DOHH2 (cell line): ENCODE data around the gene PHACTR1.

Experiments
- H3F3A ChIP-seq: fragments of 200-600 bp; sonication (generic), shearing (Covaris generic); 2 replicates; pipeline ENCODE4 v1.6.0; 2016; ENCODE audit warnings: antibody characterized with exemption, mild to moderate bottlenecking; ENCODE audit not compliant: control insufficient read depth, insufficient read depth
- H3K27ac ChIP-seq: fragments of 200-600 bp; sonication (generic); 2 replicates; pipeline ENCODE4 v1.5.1; 2014; ENCODE audit warnings: low read depth, mild to moderate bottlenecking, low read length, moderate library complexity
- H3K27me3 ChIP-seq: fragments of 200-600 bp; sonication (generic); 2 replicates; pipeline ENCODE4 v1.6.1; 2014; ENCODE audit warnings: mild to moderate bottlenecking, low read length, mixed read lengths; ENCODE audit not compliant: control insufficient read depth
- H3K36me3 ChIP-seq: fragments of 200-600 bp; sonication (generic); 2 replicates; pipeline ENCODE4 v1.6.1; 2014; ENCODE audit warnings: mild to moderate bottlenecking, low read length, moderate library complexity, mixed read lengths; ENCODE audit not compliant: control insufficient read depth
- H3K4me1 ChIP-seq: fragments of 200-600 bp; sonication (generic); 2 replicates; pipeline ENCODE4 v1.6.1; 2014; ENCODE audit warnings: mild to moderate bottlenecking, low read length, mixed read lengths; ENCODE audit not compliant: control insufficient read depth
- H3K4me2 ChIP-seq: fragments of 200-600 bp; sonication (generic); 2 replicates; pipeline ENCODE4 v1.6.0; 2014; ENCODE audit warnings: mild to moderate bottlenecking, low read length, moderate library complexity
- H3K4me3 ChIP-seq: fragments of 200-600 bp; sonication (generic); 2 replicates; pipeline ENCODE4 v1.5.1; 2014; ENCODE audit warnings: mild to moderate bottlenecking, low read length, mixed read lengths
- H3K79me2 ChIP-seq: fragments of 200-600 bp; sonication (generic); 2 replicates; pipeline ENCODE4 v1.6.1; 2014; ENCODE audit warnings: mild to moderate bottlenecking, low read length, mixed read lengths; ENCODE audit not compliant: control insufficient read depth
- H3K9me2 ChIP-seq: fragments of 200-600 bp; sonication (generic); replicated peaks from 2 replicates; pipeline ENCODE4 v1.6.1; 2014; ENCODE audit warnings: mild to moderate bottlenecking, low read length, mixed read lengths; ENCODE audit not compliant: control insufficient read depth
- H3K9me3 ChIP-seq: fragments of 200-600 bp; sonication (generic); 2 replicates; pipeline ENCODE4 v1.6.1; 2014; ENCODE audit warnings: antibody characterized with exemption, low read length, mixed read lengths; ENCODE audit not compliant: control insufficient read depth, insufficient read depth
- H4K20me1 ChIP-seq: fragments of 200-600 bp; sonication (generic); 2 replicates; pipeline ENCODE4 v1.6.0; 2014; ENCODE audit warnings: low read depth, mild to moderate bottlenecking, antibody characterized with exemption, low read length, moderate library complexity; ENCODE audit not compliant: control insufficient read depth, insufficient read depth
- EZH2phosphoT487 ChIP-seq: fragments of 200-600 bp; sonication (generic); IDR thresholded peaks from 2 replicates; pipeline ENCODE4 v1.6.1; 2017; ENCODE audit warnings: borderline replicate concordance, mild to moderate bottlenecking, antibody characterized with exemption, low read length, moderate library complexity, mixed read lengths
- TF ChIP-seq, protein P1 (sequence below): fragments of 200-600 bp; sonication (generic); IDR thresholded peaks from one replicate; pipeline ENCODE4 v1.5.1; 2014; ENCODE audit warnings: antibody characterized with exemption, mild to moderate bottlenecking, low read depth, low read length; ENCODE audit not compliant: poor library complexity, severe bottlenecking

PHACTR1 gene

DNA sequence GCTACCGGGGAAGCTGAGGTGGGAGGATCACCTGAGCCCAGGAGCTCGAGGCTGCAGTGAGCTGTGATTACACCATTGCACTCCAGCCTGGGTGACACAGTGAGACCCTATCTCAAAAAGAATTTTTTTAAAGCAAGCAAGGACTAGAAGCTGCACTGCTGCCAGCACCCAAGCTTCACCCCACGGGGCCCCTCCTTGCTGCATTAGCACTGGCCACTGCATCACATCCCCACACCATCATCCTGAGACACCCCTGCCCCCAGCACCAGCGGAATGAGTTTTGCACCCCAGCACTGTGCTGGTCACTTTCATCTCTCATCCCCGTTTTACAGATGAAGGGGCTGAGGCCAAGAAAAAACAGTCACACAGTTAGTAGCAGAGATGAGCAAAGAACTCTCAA lies 580.8 kb downstream of the PHACTR1 start:
- Histone ChIP-seq H3K4me2 (no peak overlapping the region), H3K27me3 (no peaks in the 10 kb centered on the region), H3F3A (no peaks in the 10 kb centered on the region), H4K20me1 (no peaks in the 10 kb centered on the region), H3K27ac (no peak overlapping the region), H3K4me1 (peaks cover 18% of the 10 kb centered on the region), H3K4me3 (no peak overlapping the region), H3K9me3 (no peaks in the 10 kb centered on the region), H3K9me2 (no peaks in the 10 kb centered on the region), H3K79me2 (no peaks in the 10 kb centered on the region), H3K36me3 (no peaks in the 10 kb centered on the region)
- TF ChIP-seq, protein P1, sequence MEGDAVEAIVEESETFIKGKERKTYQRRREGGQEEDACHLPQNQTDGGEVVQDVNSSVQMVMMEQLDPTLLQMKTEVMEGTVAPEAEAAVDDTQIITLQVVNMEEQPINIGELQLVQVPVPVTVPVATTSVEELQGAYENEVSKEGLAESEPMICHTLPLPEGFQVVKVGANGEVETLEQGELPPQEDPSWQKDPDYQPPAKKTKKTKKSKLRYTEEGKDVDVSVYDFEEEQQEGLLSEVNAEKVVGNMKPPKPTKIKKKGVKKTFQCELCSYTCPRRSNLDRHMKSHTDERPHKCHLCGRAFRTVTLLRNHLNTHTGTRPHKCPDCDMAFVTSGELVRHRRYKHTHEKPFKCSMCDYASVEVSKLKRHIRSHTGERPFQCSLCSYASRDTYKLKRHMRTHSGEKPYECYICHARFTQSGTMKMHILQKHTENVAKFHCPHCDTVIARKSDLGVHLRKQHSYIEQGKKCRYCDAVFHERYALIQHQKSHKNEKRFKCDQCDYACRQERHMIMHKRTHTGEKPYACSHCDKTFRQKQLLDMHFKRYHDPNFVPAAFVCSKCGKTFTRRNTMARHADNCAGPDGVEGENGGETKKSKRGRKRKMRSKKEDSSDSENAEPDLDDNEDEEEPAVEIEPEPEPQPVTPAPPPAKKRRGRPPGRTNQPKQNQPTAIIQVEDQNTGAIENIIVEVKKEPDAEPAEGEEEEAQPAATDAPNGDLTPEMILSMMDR = no peak

DNA sequence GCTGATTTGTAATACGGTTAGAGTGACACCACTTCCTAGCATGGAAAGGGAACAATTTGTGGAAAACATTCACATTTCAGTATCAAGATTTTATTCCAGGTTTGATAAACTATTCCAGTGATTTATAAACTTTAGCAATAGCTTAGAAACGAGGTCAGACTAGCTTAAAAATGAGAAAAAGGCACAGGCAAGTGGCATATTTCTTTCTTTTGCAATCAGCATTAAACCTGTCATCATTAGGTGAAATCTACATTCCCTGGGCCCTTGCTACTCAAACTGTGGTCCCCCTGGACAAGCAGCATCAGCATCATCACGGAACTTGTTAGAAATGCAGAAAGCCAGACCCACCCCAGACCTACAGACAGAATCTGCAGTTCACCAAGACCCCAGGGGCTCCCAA lies 581.9 kb downstream of the PHACTR1 start:
- Histone ChIP-seq H3K4me1 (peaks cover 24% of the 10 kb centered on the region), H3K27ac (no peak overlapping the region), H3K79me2 (no peaks in the 10 kb centered on the region), H3K9me2 (no peaks in the 10 kb centered on the region), H3K36me3 (peaks cover 8% of the 10 kb centered on the region), H3K27me3 (no peaks in the 10 kb centered on the region), H3K4me2 (no peak overlapping the region), H3K4me3 (no peak overlapping the region), H3K9me3 (no peaks in the 10 kb centered on the region), H3F3A (no peaks in the 10 kb centered on the region), H4K20me1 (no peaks in the 10 kb centered on the region)
- TF ChIP-seq, protein P1 = no peak
- TF ChIP-seq EZH2phosphoT487 = no peak

DNA sequence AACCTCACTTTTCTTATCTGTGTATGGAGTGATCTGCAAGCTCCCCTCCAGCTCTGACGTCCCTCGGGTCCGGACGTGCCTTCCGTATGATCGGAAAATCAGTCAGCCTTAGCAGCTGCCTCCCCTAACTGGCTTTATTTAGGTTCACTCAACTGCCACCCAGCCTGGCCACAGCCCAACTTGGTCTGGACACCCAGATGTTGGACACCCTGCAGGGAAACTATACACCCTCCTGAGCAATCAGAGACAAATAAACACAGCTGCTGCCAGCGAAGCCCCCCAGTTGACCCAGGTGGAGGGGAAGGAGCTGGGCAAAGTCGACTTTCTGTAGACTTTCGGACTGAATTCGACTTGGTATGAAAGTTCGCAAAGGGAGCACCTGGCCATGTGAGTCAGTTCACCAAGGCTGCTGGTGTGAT lies 582.8 kb downstream of the PHACTR1 start:
- peaks cover 33% of the 10 kb centered on the region for H3K4me1 ChIP-seq
- TF ChIP-seq EZH2phosphoT487 = no peak
- TF ChIP-seq, protein P1 = no peak
- no peak overlapping the region for H3K4me3 ChIP-seq
- H3K36me3 ChIP-seq = peaks cover 12% of the 10 kb centered on the region
- no peaks in the 10 kb centered on the region for H3K9me2 ChIP-seq
- H3K79me2 ChIP-seq = no peaks in the 10 kb centered on the region
- H3K4me2 ChIP-seq = no peak overlapping the region
- H4K20me1 ChIP-seq = no peaks in the 10 kb centered on the region
- H3K27me3 ChIP-seq = no peaks in the 10 kb centered on the region
- no peaks in the 10 kb centered on the region for H3F3A ChIP-seq
- H3K9me3 ChIP-seq = no peaks in the 10 kb centered on the region
- no peak overlapping the region for H3K27ac ChIP-seq

DNA sequence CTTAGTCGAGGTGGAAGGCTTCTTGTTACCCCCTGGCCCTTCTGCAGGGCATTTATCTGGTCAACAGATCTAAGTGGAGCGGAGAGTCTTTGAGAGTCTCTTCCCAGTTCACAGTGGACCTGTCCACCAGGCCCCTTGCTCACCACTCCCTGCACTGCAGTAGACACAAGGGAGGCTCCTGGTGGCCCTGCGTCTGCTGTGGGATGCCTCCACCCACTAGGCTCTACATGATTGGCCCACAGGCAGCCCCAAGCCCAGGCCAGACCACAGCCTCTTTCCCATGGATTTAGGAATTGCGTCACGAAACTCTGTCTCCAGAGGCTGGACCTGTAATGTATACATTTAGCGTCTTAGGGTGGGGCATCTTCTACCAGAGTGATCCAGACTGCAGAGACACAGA lies 583.4 kb downstream of the PHACTR1 start:
- no peaks in the 10 kb centered on the region for H3K9me3 ChIP-seq
- H3K4me2 ChIP-seq = no peak overlapping the region
- no peaks in the 10 kb centered on the region for H3F3A ChIP-seq
- H3K27ac ChIP-seq = no peak overlapping the region
- no peaks in the 10 kb centered on the region; the same call in 1 of the 2 replicates for H4K20me1 ChIP-seq
- H3K36me3 ChIP-seq = peaks cover 14% of the 10 kb centered on the region
- H3K9me2 ChIP-seq = no peaks in the 10 kb centered on the region
- no peaks in the 10 kb centered on the region for H3K27me3 ChIP-seq
- no peak overlapping the region for H3K4me3 ChIP-seq
- no peaks in the 10 kb centered on the region for H3K79me2 ChIP-seq
- peaks cover 38% of the 10 kb centered on the region for H3K4me1 ChIP-seq
- TF ChIP-seq, protein P1 = no peak
- no peak for TF ChIP-seq EZH2phosphoT487
